Activated CD8-positive, alpha-beta T cell treated with anti-CD3 and anti-CD28 coated beads, Interleukin-2, amount 10 ng/mL, durations not matched to agents 7 days and 5 days (primary cell): ENCODE data around the gene PATJ. TPM values are rescaled to one million over a fixed set of nuclear protein-coding genes. Genes with fewer than 3 reads are reported as not detected.
"Not testable (repeated sequence)": the region's sequence is repeated elsewhere in the genome, so short reads cannot be mapped to it uniquely, and the experiment has no call there.

Experiments used
- ATAC-seq: fragments of 150-1000 bp; cut with Tn5 transposase; one replicate; pipeline ENCODE4 v1.10.0; 2021; ENCODE audit warnings: moderate library complexity
- CTCF ChIA-PET: fragments of 350-600 bp; sonication (Branson Sonifier 250); formaldehyde crosslinking; loops from one replicate; lab custom pipeline; 2021; ENCODE audit warnings: antibody characterized with exemption; lab: Charles Lee
- POLR2A ChIA-PET: fragments of 350-600 bp; sonication (Branson Sonifier 250); formaldehyde crosslinking; loops from one replicate; lab custom pipeline; 2021; ENCODE audit warnings: antibody characterized with exemption; lab: Charles Lee
- DNase-seq: peaks from one replicate; pipeline ENCODE4 v3.0.0-alpha.2; 2020
- H3K27ac Mint-ChIP-seq: one replicate; pipeline ENCODE4 v1.8.0; 2021; ENCODE audit warnings: mild to moderate bottlenecking, mixed read lengths
- H3K27me3 Mint-ChIP-seq: one replicate; pipeline ENCODE4 v1.8.0; 2021; ENCODE audit warnings: low read depth, mixed read lengths
- H3K36me3 Mint-ChIP-seq: one replicate; pipeline ENCODE4 v1.8.0; 2021; ENCODE audit warnings: low read depth, mixed read lengths
- H3K4me1 Mint-ChIP-seq: one replicate; pipeline ENCODE4 v1.8.0; 2021; ENCODE audit warnings: low read depth, mixed read lengths
- H3K4me3 Mint-ChIP-seq: one replicate; pipeline ENCODE4 v1.8.0; 2021; ENCODE audit warnings: mild to moderate bottlenecking, mixed read lengths
- H3K9me3 Mint-ChIP-seq: one replicate; pipeline ENCODE4 v1.8.0; 2022; ENCODE audit warnings: mixed read lengths; ENCODE audit not compliant: insufficient read depth
- total RNA-seq, 2 experiments: library from RNA; stranded (reverse); gene quantifications; one replicate each; pipeline ENCODE4 v1.2.3, GENCODE V29; 2021

Gene PATJ
- total RNA-seq, 2 experiments from 2014 or later = 8.8 to 10.9 TPM

DNA sequence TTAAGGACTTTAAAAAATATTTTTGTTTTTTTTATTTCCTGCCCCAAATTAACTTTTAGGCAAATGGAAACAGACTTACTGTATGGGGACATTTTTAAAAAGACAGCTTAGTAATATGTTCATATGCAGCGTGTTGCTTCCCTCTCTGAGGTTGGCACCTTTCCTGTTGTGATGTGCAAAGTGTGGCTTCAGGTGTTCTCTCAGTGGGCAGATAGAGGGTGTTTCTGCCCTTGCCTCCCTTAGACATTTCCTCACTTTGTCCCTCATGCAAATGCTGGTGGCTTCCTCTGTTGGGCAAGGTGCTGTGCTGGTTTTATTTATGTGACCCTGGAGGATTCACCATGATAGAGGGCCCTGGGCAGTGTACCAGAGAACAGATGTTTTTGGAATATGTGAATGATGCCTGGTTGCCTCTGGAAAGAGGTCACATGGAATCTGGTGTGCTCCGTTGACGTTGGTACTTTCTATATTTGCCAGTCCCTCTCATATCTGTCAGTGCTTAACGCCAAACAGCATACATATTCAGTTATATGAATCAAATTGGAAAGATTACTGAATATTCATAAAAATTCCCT is 123.5 kb downstream of the PATJ start:
- ChIA-PET CTCF (interaction anchor here (1.0 kb wide), 1 partner anchor 31 kb away, joined by 3 read pairs; no protein-coding TSS in a partner anchor), POLR2A (no interaction called here)
- H3K4me1 Mint-ChIP-seq = peaks cover 12% of the 10 kb centered on the region
- no peaks in the 10 kb centered on the region for H3K27me3 Mint-ChIP-seq
- no peak overlapping the region for H3K4me3 Mint-ChIP-seq
- H3K9me3 Mint-ChIP-seq = no peaks in the 10 kb centered on the region
- ATAC-seq = no peak
- no peak overlapping the region for H3K27ac Mint-ChIP-seq
- no peak for DNase-seq
- peaks cover 4% of the 10 kb centered on the region for H3K36me3 Mint-ChIP-seq

DNA sequence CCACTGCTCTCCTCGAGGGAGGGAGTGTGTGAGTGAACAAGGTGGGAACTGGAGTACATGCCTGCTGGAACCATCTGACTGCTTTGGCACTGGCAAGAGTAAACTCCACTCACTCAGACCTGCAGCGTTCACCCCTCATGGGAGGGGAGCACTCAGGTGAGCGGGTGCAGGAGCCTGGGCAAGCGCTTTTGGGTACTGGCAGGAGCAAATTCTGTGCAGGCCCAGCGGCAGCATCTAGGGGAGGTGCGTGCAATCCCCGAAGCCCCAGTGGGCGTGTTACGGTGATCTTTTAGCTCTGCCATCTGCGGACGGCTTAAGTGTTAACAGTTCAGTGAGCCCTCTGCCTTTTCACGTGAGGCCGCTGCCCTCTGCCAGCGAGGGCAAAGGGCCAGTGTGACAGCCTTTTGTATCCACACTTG is 127.4 kb downstream of the PATJ start:
- ATAC-seq (no peak), DNase-seq (no peak)
- ChIA-PET CTCF (no interaction called here), POLR2A (no interaction called here)
- H3K36me3 Mint-ChIP-seq = peaks cover 7% of the 10 kb centered on the region
- H3K4me1 Mint-ChIP-seq = peaks cover 11% of the 10 kb centered on the region
- H3K4me3 Mint-ChIP-seq = no peak overlapping the region
- H3K27ac Mint-ChIP-seq = no peak overlapping the region
- peaks cover 5% of the 10 kb centered on the region for H3K9me3 Mint-ChIP-seq
- no peaks in the 10 kb centered on the region for H3K27me3 Mint-ChIP-seq

DNA sequence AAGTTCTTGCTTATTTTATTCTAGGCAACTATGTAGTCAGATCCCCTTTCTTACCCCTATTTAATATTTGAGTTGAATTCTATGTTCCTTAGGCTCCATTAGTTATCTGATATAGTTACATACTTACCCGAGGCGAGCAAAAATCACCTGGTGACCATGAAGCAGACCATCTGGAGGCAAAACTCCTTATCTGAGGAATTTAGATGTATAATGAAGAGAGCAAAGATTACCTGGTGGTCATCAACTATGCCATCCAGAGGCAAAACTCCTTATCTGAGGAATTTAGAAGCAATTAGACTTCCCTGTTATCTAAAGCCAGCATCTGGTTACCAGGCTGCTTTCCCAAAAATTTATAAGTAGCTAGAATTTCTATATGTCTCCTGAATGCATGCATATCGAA is 129.9 kb downstream of the PATJ start:
- Mint-ChIP-seq H3K9me3 (peaks cover 5% of the 10 kb centered on the region), H3K4me3 (no peak overlapping the region), H3K4me1 (no peaks in the 10 kb centered on the region), H3K27ac (no peak overlapping the region), H3K27me3 (no peaks in the 10 kb centered on the region), H3K36me3 (peaks cover 10% of the 10 kb centered on the region)
- CTCF ChIA-PET = no interaction called here
- POLR2A ChIA-PET = no interaction called here
- ATAC-seq (no peak), DNase-seq (no peak)

DNA sequence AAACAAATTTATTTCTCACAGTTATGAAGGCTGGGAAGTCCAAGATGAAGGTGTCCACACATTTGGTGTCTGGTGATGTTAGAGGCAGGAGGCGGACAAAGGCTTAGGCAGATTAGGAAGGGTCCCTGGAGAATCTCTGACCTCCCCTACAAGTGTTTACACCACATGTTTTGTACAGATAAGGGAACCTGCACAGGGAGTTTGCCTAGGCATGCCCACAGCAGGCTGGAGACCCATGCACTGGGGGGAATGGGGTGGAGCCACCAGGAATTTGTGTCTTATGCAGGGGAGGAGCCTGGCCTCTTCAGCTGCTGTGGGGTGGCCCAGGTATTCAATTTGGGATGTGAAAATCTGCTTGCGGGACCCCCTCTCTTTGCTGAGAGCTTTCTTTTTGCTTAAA is 131.3 kb downstream of the PATJ start:
- Mint-ChIP-seq H3K27ac (no peak overlapping the region), H3K4me1 (no peaks in the 10 kb centered on the region), H3K36me3 (peaks cover 6% of the 10 kb centered on the region), H3K27me3 (no peaks in the 10 kb centered on the region), H3K9me3 (peaks cover 5% of the 10 kb centered on the region), H3K4me3 (no peak overlapping the region)
- ChIA-PET POLR2A (no interaction called here), CTCF (no interaction called here)
- ATAC-seq (no peak), DNase-seq (no peak)

DNA sequence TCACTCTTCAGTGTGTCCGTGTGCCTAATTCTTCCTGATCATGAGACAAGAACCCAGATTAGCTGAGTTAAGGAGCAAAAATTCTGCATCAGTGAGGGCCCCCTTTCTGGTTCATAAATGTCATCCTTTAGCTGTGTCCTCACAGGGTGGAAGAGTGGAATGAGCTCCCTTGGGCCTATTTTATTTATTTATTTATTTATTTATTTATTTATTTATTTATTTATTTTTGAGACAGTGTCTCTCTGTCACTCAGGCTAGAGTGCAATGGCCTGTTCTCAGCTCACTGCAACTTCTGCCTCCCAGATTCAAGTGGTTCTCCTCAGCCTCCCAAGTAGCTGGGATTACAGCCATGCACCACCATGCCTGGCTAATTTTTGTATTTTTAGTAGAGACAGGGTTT is 131.7 kb downstream of the PATJ start:
- DNase-seq (no peak), ATAC-seq (no peak)
- no peaks in the 10 kb centered on the region for H3K27me3 Mint-ChIP-seq
- peaks cover 5% of the 10 kb centered on the region for H3K9me3 Mint-ChIP-seq
- H3K36me3 Mint-ChIP-seq = peaks cover 6% of the 10 kb centered on the region
- POLR2A ChIA-PET = no interaction called here
- CTCF ChIA-PET = no interaction called here
- H3K4me1 Mint-ChIP-seq = no peaks in the 10 kb centered on the region
- H3K4me3 Mint-ChIP-seq = no peak overlapping the region
- H3K27ac Mint-ChIP-seq = no peak overlapping the region

DNA sequence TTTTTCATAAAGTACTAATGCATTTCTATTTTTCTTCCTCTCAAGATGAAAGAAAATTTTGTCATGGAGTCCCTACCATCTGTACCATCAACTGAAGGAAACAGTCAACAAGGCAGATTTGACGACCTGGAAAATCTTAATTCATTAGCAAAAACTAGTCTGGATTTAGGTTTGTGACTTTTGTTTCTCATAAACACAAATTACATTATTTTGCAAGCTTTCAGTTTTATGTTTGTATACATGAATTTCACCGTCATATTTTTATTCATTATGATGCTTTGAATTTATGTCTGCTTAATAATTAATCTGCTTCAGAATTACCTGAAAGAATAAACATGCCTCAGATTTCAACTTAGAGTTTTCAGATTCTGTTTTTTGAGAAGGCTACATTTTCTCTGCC is 132.9 kb downstream of the PATJ start:
- H3K27ac Mint-ChIP-seq = no peak overlapping the region
- no peak overlapping the region for H3K4me3 Mint-ChIP-seq
- POLR2A ChIA-PET = no interaction called here
- H3K36me3 Mint-ChIP-seq = peaks cover 6% of the 10 kb centered on the region
- DNase-seq (no peak), ATAC-seq (no peak)
- H3K9me3 Mint-ChIP-seq = peaks cover 5% of the 10 kb centered on the region
- CTCF ChIA-PET = no interaction called here
- no peaks in the 10 kb centered on the region for H3K27me3 Mint-ChIP-seq
- H3K4me1 Mint-ChIP-seq = no peaks in the 10 kb centered on the region

DNA sequence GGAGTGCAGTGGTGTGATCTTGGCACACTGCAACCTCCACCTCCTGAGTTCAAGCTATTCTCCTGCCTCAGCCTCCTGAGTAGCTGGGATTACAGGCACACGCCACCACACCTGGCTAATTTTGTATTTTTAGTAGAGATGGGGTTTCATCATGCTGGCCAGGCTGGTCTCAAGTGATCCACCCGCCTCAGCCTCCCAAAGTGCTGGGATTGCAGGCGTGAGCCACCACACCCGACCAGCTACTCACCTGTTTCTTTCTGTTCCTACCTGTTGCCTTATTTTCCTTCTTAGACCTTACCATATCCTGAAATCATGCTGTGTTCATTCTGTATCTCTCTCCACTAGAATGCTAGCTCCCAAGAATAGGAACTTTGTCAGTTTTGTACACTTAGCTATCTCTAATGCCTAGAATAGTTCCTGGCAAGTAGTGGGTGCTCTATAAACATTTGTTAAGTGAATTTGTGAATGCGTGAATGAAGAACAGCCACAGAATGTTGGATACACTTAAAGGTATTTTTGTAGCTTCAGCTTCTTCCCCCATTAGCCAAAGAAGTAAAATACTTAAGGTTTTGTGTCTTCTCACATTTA is 137.7 kb downstream of the PATJ start:
- H3K4me1 Mint-ChIP-seq, H3K4me3 Mint-ChIP-seq, H3K27me3 Mint-ChIP-seq, H3K36me3 Mint-ChIP-seq, H3K9me3 Mint-ChIP-seq, DNase-seq, POLR2A ChIA-PET, ATAC-seq, H3K27ac Mint-ChIP-seq: not testable (repeated sequence)
- CTCF ChIA-PET = interaction anchor here (1.1 kb wide), 1 partner anchor 831 kb away, joined by 3 read pairs; no protein-coding TSS in a partner anchor

DNA sequence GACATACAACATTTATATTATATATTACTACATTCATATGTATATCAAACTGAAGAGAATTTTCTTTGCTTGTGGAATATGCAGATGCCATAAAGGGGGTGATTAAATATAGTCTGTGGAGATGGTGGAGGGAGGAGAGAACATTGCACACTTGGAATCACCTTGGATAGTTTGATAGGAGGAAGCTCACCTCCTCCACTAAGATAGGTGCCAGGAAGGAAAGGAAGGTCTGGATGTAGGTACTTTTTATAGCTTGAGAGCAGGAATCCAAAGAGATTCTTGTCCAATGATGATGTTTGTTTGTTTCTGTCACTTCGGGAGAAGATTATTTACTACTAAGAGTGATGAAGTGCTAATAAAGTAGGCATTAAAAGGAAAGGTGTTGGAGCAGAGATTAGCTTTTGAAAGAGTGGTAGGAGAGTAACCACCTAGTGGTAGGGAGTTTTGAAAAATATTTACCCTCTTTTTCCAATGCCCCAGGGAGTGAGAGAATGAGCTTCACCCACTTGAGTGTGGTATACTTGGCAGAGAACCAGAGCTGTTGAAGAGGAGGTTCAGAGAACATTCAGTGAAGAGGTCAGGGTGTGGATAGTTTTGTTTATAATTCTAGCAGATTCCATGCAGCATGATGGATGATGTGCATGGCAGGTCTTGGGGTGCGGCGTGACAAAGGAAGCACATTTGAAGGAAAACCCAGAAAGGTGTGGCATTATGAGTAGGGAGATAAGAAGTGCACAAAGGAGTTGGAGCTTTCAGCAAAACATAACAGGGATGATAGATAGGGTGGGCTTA is 145.0 kb downstream of the PATJ start:
- Mint-ChIP-seq H3K27me3 (no peaks in the 10 kb centered on the region), H3K4me3 (no peak overlapping the region), H3K36me3 (peaks cover 6% of the 10 kb centered on the region), H3K9me3 (no peaks in the 10 kb centered on the region), H3K27ac (no peak overlapping the region), H3K4me1 (no peaks in the 10 kb centered on the region)
- no peak for ATAC-seq
- DNase-seq = no peak
- ChIA-PET POLR2A (no interaction called here), CTCF (no interaction called here)

DNA sequence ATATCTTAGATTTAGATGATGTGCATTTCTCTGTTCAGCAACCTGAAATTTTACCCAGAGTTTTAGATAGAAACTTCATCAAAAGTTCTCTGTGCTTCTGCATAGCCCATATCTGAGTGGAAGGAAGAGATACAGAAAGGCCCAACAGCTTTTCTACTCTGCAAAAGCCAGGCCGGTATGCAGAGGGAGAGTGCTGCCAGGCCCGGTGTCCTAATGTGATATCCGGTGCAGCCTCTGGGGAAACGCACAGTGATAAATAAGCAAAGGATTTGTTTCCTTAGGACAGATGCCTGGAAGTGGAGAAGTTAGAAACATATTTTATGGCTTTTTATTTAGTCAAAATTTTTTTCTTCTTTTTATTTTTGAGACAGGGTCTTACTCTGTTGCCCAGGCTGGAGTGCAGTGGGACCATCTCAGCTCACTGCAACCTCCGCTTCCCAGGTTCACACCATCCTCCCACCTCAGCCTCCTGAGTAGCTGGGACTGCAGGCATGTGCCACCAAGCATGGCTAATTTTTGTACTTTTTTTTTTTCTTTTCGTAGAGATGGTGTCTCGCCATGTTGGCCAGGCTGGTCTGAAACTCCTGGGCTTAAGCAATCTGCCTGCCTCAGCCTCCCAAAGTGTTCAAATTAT is 145.8 kb downstream of the PATJ start:
- POLR2A ChIA-PET = no interaction called here
- no peak for ATAC-seq
- Mint-ChIP-seq H3K27me3 (no peaks in the 10 kb centered on the region), H3K9me3 (no peaks in the 10 kb centered on the region), H3K4me1 (no peaks in the 10 kb centered on the region), H3K36me3 (peaks cover 6% of the 10 kb centered on the region), H3K4me3 (no peak overlapping the region), H3K27ac (no peak overlapping the region)
- DNase-seq = no peak
- CTCF ChIA-PET = no interaction called here

DNA sequence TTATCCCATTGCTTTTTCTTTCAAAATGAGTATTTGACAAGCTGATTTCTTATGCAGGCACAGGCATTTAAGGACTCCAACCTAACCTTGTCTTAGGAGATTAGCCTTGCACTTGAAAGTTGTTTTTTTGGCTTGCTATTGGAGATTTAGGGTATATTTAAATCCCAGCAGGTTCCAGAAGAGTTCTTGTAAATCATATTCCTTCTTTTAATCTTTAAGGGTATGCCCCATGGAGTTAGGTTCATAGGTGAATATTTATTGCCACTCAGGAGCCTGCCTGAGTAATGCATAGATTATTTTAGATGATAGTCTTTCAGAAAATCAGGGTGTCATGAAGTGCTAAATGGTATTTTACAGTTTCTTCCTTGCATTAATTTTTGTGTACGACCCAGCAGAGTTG is 146.5 kb downstream of the PATJ start:
- Mint-ChIP-seq H3K27me3 (no peaks in the 10 kb centered on the region), H3K4me1 (no peaks in the 10 kb centered on the region), H3K9me3 (no peaks in the 10 kb centered on the region), H3K27ac (no peak overlapping the region), H3K36me3 (peaks cover 6% of the 10 kb centered on the region), H3K4me3 (no peak overlapping the region)
- POLR2A ChIA-PET = no interaction called here
- no peak for ATAC-seq
- DNase-seq = no peak
- CTCF ChIA-PET = no interaction called here

DNA sequence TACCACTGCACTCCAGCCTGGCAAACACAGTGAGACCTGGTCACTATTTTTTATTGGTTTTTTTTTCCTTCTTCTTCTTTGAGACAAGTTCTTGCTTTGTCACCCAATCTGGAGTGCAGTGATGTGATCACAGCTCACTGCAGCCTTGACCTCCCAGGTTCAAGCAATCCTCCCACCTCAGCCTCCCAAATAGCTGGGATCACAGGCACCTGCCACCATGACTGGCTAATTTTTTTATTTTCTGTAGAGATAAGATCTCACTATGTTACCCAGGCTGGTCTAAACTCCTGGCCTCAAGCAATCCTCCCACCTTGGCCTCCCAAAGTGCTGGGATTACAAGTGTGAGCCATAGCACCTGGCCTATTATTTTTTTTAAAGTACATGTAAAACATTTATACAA is 148.2 kb downstream of the PATJ start:
- H3K4me1 Mint-ChIP-seq, H3K27ac Mint-ChIP-seq, ATAC-seq: not testable (repeated sequence)

DNA sequence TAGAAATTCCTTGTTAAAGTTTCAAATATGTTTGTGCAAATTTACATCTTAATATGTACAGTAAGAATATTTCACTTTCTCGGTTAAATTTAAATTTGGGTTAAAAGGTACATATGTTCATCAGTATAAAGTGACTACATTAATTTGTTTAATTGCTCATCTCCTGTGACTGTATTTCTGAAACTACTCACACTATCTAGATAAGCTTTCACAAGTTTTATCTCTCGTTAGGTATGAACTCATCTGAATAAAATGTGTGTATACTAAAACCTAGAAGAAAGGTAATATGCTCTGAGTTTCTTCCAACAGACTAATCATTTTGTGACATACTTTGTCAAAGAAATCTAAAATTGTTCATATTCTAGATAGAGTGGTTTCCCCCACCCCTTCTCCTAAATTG is 150.7 kb downstream of the PATJ start:
- POLR2A ChIA-PET = no interaction called here
- CTCF ChIA-PET = no interaction called here
- H3K27ac Mint-ChIP-seq = no peak overlapping the region
- DNase-seq (no peak), ATAC-seq (no peak)
- peaks cover 4% of the 10 kb centered on the region for H3K9me3 Mint-ChIP-seq
- no peaks in the 10 kb centered on the region for H3K27me3 Mint-ChIP-seq
- no peaks in the 10 kb centered on the region for H3K4me1 Mint-ChIP-seq
- no peak overlapping the region for H3K4me3 Mint-ChIP-seq
- H3K36me3 Mint-ChIP-seq = peaks cover 6% of the 10 kb centered on the region

More for the DNA sequence above, 148.2 kb downstream of the PATJ start:
- CTCF ChIA-PET, DNase-seq, H3K9me3 Mint-ChIP-seq, H3K4me3 Mint-ChIP-seq, H3K27me3 Mint-ChIP-seq, POLR2A ChIA-PET, H3K36me3 Mint-ChIP-seq: not testable (repeated sequence)
